GM18508 (cell line): Measurements from ENCODE around the gene PAX2.

ENCODE experiments used
- ATAC-seq: cut with Tn5 transposase; IDR thresholded peaks from one replicate; pipeline ENCODE4 v1.9.1; 2021; ENCODE audit warnings: moderate number of reproducible peaks; ENCODE audit not compliant: insufficient read depth, unreplicated experiment

Gene PAX2

GRCh38 chr10:100869399-100869798, 124.0 kb downstream of the PAX2 start:
- no peak for ATAC-seq

GRCh38 chr10:100872034-100872791, 126.8 kb downstream of the PAX2 start:
- ATAC-seq, result no peak

GRCh38 chr10:100873146-100873826, 127.9 kb downstream of the PAX2 start:
- ATAC-seq, result no peak

- ATAC-seq, result no peak
Observed at GRCh38 chr10:100873827-100874326, 128.5 kb downstream of the PAX2 start.

DNA sequence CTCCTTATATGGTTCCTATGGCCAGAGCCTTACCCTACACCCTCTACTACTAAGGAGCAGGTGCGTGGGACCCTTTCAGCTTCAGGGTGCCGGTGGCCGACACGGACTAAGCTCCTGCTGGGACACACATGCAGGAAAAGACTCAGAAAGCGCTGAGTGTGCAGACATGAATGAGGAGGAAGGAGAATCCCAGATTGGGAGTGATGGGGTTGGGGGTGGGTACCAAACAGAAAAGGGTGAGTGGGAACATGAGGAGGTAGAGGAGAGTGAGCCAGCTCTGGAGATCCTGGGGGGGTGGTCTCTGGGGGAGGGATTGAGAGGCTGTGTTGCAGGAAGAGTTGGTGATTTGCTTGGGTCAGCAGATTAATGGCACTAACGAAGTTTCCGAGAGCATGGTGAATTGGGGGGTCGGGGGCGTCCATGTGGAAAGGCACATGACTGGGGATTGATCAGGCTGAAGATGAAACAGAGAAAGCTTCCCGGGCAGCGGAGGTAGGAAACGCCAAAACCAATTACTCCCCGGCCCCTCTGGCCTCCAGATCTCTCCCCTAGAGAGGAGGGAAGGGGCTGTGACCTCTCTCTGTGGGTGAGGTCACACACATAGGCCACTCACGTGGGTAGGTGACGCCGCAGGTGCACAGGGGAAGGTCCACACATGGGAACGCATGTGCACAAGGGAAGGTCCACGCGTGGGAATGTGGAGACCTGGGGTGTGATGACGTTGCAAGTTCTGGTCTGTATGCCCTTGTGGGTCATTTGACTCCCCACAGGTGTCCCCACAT, 129.5 kb downstream of the PAX2 start:
- ATAC-seq, result no peak

DNA sequence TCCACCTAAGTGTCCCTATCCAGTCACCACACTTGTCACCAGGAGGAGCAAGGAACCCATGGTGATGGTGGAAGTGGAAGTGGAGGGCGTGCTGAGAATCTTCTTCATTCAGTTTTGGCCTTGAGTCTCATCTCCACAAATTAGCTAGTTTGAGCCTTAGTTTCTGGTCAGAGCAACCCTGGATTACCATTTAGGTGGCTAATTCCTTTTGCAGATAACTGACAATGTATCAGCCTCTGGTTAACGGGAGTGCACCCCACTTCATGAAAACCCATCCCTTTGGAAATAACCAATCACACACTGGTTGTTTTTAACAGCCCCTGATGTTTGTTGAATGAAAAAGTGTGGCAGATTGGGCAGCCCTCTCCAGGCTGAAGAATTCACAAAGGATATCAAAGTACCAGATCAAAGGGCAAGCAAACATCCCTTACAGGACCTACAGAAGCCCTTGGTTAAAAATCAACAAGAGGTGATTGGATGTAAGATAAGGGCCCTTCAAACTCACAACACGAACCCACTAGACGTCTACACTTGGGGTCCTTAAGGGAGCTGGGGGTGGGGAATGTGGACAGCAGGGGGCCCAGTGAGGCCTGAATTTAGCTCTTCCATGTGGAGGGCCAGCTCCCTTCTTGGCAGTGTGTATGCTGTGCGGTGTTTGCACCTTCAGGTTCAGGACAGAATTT, 130.2 kb downstream of the PAX2 start:
- no peak for ATAC-seq

DNA sequence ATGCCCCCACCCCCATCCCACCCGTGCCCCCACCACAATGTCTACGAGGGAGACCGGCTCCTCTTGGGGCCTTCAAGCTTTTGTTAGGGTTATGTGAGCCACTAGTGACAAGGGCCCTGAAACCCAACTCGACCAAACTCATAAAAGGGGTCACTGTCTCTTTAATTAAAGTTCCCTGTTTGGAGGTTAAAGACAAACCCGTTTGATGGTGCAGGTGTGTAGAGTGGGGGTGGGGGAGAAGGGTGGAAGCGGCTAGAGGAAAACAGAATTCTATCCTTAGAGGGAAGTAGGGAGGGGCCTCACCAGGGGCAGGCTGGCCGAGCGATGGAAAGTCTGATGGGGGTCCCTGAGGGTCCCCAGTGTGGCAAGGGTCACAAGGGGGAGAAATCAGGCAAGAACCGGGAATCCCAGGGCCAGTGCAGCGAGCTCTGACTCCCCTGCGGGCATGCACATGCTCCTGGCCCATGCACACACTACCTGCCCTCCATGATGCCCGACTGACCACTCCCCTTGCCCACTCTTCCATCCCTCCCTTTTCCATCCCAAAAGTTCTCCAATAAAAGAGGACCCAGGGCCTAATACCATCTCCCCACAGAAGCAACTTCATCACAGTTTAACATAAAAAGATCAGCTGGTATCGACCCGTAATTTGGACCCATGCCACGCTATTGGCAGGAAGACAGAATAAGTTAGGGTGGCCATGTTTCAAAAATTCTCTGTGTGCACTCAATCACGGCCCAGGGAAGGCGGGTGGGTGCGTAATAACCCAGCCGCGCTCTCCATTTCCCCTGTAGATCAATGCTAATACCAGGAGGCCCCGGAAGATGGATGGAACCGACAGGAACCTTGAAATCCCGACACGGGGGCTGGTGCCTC, 131.4 kb downstream of the PAX2 start:
- ATAC-seq, result no peak

GRCh38 chr10:100877461-100877850, 132.1 kb downstream of the PAX2 start:
- no peak for ATAC-seq

GRCh38 chr10:100878291-100878910, 133.0 kb downstream of the PAX2 start:
- no peak for ATAC-seq
